WERI-Rb-1 (cell line): ENCODE data around the gene PLAGL2.

ENCODE experiments used
- DNase-seq: peaks from one replicate; pipeline ENCODE4 v3.0.0-alpha.2; 2020
- H3K27ac ChIP-seq: fragments of 250-450 bp; sonication (Bioruptor Pico); 2 replicates; pipeline ENCODE4 v1.5.1; 2020; ENCODE audit warnings: mild to moderate bottlenecking, moderate library complexity
- H3K27me3 ChIP-seq: fragments of 250-450 bp; sonication (Bioruptor Pico); 2 replicates; pipeline ENCODE4 v1.5.1; 2021; ENCODE audit warnings: mild to moderate bottlenecking, low read depth, moderate library complexity; ENCODE audit not compliant: insufficient read depth, severe bottlenecking
- H3K36me3 ChIP-seq: fragments of 250-450 bp; sonication (Bioruptor Pico); 2 replicates; pipeline ENCODE4 v1.5.1; 2020; ENCODE audit warnings: mild to moderate bottlenecking, moderate library complexity
- H3K4me3 ChIP-seq: 2 replicates; pipeline ENCODE4 v1.5.1; 2011; ENCODE audit warnings: low read depth, mild to moderate bottlenecking, control low read depth, low read length
- H3K9me3 ChIP-seq: fragments of 250-450 bp; sonication (Bioruptor Pico); 2 replicates; pipeline ENCODE4 v1.5.1; 2021; ENCODE audit warnings: mild to moderate bottlenecking, moderate library complexity; ENCODE audit not compliant: severe bottlenecking
- CTCF ChIP-seq: IDR thresholded peaks from 2 replicates; pipeline ENCODE4 v1.5.1; 2011; ENCODE audit warnings: low read depth, mild to moderate bottlenecking, control low read depth, inconsistent platforms, low read length

Gene PLAGL2

GRCh38 chr20:32149566-32150170 is 57.9 kb downstream of the PLAGL2 start:
- Histone ChIP-seq H3K27ac (no peak overlapping the region), H3K9me3 (no peaks in the 10 kb centered on the region), H3K27me3 (no peaks in the 10 kb centered on the region), H3K36me3 (peaks cover 56% of the 10 kb centered on the region), H3K4me3 (no peak overlapping the region)
- no peak for DNase-seq
- TF ChIP-seq CTCF, result no peak

DNA sequence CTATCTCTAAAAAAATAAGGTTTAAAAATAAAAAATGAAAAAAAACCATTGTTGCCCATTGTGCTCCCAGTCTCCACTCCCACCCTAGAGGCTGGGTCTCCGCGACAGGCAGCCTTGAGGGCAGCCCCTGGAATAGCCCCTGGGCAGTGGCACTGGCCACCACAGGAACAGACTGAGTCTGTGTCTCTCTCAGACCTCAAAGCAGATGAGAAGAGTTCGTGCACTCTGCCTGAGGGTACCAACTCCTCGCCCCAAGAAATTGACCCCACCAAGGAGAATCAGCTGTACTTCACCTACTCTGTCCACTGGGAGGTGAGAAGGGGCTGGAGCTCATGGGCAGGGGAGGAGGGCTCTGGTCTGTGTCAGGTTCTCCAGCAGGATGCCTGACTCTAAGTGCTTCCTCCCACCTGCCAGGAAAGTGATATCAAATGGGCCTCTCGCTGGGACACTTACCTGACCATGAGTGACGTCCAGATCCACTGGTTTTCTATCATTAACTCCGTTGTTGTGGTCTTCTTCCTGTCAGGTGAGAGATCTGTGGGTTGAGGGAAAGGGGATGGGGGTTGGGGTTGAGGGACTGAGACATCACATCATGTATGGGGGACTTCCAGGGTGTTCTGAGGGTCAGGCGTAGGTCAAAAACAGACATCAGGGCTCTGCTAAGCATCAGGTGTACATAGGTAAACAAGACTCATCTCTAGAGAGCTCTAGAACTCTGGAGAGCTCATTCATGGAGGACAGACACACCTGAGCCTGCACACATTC is 62.5 kb downstream of the PLAGL2 start:
- peaks cover 72% of the 10 kb centered on the region for H3K36me3 ChIP-seq
- H3K9me3 ChIP-seq, result no peaks in the 10 kb centered on the region
- H3K27me3 ChIP-seq, result no peaks in the 10 kb centered on the region
- DNase-seq, result no peak
- no peak overlapping the region for H3K4me3 ChIP-seq
- no peak overlapping the region for H3K27ac ChIP-seq
- TF ChIP-seq CTCF, result no peak

- peaks cover 61% of the 10 kb centered on the region for H3K36me3 ChIP-seq
- no peak for TF ChIP-seq CTCF
- no peak for DNase-seq
Observed at GRCh38 chr20:32142991-32143390, 64.6 kb downstream of the PLAGL2 start.

More at GRCh38 chr20:32142991-32143390, 64.6 kb downstream of the PLAGL2 start:
- H3K9me3 ChIP-seq, result no peaks in the 10 kb centered on the region
- H3K27me3 ChIP-seq, result no peaks in the 10 kb centered on the region
- H3K4me3 ChIP-seq, result no peak overlapping the region
- H3K27ac ChIP-seq, result no peak overlapping the region
